ENCODE measurements around the gene UBAC2.
A peak's percentile ranks its signal among the peaks of the same experiment; 100 is the strongest.
"Not testable (repeated sequence)": the region's sequence is repeated elsewhere in the genome, so short reads cannot be mapped to it uniquely, and the experiment has no call there.

Gene UBAC2

DNA sequence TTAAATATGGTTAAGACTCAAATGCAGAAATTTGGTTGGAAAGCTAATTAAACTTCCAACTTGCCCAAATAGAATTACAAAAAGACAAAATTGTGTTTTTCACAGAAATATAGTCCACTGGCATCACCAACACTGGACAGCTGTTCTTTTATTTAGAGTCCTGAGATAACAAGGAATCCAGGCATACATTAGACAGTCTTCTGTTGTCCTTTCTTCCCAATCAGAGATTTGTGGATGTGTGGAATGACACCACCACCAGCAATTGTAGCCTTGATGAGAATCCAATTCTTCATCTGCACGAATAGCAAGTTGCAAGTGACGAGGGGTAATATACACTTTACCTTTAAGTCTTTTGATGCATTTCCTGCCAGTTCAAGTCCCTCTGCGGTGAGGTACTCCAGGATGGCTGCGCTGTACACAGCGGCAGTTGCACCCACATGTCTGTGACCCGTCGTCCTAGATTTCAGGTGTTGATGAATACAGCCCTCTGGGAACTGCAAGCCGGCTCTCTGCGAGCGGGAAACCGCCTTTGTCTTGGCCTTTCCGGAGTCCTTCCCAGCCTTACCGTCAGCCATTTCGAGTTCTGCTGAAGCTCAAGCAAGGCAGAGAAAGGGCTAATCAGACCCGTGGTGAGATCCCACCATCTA lies 14.7 kb downstream of the UBAC2 start:
- DNase-seq = peak; percentile 32

DNA sequence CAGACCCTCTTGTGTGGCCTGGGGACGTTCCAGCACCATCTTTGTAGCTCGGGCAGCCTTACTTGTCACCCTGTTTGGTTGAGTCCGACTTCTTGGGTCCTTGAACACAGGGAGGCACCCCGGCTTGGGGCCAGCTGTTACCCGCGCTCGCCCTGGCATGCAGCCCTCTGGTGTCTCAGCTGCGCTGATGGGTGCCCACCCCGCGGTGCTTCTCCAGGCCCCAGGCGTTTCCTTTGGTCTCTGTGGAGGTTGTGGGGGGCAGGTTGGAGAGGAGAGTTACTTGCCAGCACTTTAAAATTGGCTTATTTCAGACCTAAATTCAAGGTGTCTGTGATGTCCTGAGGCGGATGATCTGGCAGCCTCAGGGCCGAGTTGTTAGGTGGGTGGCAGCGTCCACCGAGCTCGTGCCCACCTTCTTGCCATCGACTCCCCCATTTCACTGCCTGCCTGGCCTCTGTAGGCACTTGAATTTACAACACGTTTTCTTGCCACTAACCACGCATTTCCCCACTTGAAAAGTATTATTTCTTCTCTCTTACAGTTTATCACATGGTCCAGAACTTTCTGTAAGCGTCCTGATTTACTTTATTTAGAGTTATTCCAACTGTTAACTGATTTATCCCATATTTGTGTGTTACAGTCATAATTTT lies 16.9 kb downstream of the UBAC2 start:
- no peak for DNase-seq

DNA sequence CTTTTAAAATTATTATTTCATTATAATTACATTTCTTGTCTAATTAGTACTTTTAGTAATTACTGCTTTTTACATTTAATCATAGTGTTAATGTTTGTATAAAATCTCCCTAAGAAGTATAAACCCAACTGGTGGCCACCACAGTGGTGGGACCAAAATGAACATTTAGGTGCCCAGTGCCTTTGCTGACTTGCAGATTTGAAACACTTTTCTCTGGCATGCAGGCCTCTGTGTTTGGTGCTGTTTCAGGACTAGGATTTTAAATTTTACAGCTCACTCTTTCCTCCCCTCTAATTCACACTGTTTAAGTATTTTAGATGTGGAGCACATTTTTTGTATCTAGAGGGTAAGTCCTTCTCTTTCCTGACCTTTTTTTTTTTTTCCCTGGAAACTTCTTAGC lies 17.5 kb downstream of the UBAC2 start:
- DNase-seq = no peak

DNA sequence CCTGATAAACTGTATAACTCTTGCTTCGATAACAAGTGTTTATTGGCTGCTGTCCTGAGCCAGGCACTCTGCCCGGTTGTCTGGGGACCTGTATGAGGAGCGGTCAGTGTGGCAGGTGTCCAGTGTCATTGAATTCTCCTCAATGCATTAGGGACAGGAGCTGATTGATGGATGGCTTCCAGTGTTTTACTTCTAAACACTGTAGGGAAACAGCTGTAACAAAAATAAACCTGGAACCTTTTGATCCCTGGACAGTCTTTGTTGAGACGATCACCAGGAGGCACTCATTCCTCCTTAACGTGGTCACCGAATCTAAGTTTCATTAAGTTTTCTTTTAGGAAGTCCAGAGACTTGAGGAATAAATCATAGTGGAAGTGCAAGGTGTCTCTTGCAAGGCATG lies 17.9 kb downstream of the UBAC2 start:
- DNase-seq = no peak

DNA sequence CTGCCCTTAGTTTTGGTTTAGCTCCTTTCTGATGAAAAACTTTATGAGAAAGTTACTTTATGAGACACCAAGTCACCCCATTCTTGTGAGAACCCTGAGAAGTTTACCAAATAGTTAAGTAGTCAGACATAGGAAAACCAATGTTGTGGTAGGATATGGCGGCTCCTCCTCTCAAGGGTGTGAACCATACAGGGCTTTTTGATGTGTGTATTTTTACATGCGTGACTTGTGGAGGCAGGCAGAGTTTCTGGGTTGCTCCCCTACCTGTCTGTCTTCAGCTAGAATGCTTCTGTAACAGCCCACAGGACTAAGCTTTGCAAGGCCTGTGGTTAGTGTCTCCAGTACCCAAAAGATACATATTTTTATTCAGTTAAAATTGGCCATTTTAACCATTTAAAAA lies 18.3 kb downstream of the UBAC2 start:
- DNase-seq = peak; percentile 39

DNA sequence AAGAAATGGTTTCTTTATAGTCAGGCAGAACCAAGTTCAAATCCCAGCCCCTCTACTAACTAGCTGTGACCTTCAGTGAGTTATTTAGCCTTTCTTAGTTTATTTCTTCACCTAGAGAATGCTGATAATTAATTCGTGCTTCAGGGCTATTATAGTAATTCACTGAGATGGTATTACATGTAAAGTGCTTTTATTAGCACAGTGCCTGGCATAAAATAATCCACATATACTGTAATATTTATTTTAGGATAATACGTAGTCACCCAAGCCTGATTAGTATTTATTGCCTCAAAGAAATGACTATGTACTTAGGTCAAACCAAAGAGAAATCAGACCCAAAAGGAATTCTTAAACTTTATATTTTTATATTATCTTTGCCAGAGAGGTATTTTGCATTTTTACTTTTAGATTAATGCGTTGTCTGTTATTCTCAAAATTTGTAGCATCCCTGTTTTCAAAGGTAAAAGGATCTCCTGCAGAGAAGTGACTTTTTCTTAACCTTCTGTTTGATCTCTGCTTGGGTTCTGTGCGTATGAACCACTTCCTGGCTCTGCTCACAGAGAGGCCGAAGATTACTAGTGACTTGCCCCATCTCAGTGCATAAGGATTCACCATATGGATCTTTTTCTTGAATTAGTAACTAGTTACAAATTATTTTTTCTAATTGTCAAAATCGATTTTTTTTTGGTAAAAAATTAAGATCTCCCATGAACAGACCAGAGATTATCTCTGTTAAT lies 19.7 kb downstream of the UBAC2 start:
- peak; percentile 12 for DNase-seq

DNA sequence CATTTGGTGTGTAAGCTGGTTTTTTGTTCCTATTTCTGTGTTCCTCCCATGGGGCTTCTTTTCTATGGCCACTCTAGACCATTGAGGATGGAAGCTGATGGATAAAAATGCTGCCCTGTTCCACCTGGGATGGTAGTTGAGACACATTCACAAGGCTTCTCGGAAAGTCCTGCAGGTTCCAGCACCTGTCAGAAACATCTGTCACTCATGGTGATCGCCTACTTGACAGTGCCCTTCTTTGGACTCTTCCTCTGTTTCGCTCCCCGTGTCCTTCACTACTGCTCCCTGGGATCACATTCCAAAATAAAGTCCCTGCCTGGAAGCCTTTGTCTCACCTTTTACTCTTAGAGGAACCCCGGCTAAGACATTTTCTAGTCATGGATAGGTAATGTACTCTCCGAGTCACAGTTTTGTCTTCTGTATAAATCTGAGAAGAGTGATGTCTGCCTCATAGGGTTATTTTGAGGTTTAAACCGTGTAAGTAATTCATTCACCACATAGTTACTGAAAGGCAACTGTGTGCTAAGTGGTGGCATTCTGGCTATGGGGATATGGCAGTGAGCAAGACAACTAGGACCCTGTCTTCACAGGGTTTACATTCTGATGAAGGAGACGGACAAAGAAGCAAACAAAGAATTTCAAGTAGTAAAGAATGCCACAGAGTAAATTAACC lies 21.0 kb downstream of the UBAC2 start:
- DNase-seq = no peak

DNA sequence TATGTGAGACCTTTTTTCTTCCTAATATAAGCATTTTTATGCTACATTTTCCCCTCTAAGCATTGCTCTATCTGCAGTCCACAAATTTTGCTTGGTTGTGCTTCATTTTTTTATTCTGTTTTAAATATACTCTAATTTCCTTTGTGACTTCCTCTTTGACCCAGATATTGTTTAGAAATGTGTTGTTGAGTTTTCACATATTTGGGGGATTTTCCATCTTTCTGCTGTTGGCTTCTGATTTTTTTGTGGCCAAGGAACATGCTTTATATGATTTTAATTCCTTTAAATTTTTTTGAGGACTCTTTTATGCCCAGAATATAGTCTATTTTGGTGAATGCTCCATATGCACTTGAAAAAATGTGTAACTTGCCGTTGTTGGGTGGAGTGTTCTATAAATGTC lies 22.9 kb downstream of the UBAC2 start:
- DNase-seq = no peak

DNA sequence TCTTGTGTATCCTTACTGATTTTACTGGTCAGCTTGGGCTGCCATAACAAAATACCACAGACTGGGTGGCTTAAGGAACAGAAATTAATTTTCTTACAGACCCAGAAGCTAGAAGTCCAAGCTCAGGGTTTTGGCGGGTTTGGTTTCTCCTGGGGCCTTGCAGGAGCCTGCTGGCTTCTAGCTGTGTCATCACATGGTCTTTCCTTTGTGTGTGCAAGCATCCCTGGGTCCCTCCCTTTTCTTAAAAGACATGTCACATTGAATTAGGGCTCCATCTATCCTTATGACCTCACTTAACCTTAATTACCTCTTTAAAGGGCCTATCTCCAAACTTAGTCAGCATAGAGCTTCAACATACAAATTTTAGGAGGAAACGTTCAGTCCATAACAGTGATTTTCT lies 23.4 kb downstream of the UBAC2 start:
- no peak for DNase-seq

DNA sequence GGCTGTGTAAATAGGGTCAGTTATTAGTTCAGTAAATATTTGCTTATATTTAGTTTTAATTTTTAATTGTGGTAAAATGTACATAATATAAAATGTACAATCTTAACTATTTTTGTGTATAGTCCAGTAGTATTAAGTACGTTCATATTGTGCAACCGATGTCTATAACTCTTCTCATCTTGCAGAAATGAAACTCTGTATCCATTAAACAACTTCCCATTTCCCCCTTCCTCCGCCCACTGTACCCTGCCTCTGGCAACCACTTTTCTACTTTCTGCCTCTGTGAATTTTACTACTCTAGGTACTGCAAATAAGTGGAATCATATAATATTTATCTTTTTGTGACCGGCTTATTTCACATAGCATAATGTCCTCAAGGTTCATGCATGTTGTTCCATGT lies 24.4 kb downstream of the UBAC2 start:
- DNase-seq = no peak

DNA sequence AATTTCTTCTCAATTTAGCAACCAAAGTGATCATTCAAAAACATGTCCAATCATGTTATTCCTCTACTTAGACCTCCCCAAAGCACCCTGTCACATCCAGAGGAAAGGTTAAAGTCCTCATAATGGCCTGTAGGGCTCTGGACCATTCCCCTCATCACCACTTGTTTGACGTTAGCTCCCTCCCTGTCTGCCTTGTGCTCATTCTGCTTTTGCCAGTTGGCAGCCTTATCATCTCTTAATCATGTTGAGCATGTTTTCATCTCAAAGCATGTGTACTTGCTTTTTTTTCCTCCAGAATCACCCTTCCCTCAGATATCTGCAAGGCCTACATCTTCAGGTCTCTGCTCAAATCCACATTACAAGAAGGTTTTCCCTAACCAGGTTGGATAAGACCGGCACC lies 25.9 kb downstream of the UBAC2 start:
- no peak for DNase-seq

DNA sequence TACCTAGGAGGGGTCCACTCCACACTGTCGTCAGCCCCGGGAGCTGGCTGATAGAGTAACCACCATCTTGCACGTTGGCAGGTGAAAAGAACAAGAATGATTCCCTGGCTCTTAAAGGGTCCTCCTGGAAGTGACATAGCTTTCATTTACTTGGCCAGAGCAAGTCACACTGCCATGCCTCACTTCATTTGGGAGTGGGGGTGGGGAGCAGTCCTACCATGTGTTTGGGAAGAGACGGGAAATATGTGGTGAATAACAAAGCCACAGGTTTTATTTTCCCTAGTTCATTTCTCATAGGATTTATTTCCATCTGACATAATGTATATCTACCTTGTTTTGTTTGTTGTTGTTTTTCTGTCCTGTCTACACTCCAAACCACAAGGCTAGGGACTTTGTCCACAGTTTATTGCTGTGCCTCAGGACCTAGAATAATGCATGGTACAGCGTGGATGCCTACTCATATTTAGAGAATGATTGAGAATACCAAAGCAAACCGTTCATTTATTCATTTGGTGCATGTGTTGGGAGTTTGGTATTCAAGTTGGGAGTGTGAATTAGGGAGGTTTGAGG lies 26.8 kb downstream of the UBAC2 start:
- no peak for DNase-seq

DNA sequence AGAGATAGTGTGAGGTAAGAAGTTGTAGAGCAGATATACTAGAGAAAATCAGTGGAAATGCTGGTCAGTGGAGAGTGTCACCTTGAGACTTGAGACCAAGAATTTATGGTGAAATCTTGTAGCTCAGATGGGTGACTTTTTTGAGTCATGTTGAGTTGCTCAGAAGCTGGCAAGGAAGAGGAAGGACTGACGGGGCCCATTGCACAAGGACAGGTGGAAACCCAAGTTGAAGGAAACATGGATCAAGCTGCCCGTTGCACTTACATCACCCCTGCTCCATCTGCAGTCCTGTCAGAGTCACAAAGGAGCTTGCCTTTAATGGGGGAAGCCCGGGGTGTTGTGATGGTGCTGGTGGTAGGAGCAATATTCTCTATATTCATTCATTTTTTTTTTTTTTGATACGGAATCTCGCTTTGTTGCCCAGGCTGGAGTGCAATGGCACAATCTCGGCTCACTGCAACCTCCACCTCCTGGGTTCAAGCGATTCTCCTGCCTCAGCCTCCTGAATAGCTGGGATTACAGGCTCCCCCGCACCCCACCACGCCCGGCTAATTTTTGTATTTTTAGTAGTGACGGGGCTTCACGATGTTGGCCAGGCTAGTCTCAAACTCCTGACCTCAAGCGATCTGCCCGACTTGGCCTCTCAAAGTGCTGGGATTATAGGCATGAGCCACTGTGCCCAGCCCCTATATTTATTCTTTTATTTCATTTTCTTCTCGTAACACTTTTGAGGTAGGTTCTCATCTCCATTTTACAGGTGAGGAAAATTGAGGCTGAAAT lies 27.4 kb downstream of the UBAC2 start:
- DNase-seq = no peak

DNA sequence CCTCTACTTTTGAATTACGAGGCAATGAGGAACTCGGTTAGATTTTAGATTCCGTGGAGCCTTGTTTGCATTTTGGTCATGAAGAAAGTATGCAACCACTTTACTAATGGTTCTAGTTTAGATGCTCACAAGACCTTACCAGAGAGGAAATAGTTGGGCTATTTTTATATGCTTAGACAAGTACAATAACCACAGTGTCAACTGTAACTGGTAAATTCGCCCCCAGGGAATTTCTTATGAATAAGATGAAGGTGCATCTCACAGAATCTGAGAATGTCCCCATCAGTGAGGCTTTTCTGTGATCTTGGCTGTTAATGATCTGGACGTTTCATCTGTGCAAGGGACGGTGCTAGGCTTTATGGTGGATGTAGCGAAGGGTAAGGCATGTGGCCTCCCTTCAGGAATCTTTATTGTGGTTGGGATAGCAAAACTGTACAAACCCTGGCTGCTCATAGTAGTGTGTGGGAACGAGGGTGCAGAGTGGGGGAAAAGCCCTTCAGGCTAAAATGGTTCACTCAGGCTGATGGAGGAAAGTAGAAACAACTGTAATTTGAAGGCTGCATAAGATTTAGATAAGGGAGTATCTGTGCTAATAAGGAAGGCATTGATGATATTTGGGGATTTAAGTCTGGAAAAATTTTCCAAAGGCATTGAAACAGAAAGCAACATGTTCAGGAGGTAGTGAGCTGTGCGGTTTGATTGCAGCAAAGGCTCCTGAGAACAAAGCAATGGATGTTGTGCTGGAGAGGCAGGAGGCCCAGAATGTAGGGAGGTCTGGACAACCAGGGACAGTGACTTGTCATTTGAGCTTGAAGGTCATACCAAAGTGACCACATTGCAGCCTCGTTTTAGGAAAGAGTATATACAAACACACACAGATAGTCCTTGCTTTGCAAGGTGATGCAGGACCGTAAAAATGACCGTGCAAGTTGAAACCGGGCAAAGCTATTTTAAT lies 28.4 kb downstream of the UBAC2 start:
- DNase-seq = no peak

DNA sequence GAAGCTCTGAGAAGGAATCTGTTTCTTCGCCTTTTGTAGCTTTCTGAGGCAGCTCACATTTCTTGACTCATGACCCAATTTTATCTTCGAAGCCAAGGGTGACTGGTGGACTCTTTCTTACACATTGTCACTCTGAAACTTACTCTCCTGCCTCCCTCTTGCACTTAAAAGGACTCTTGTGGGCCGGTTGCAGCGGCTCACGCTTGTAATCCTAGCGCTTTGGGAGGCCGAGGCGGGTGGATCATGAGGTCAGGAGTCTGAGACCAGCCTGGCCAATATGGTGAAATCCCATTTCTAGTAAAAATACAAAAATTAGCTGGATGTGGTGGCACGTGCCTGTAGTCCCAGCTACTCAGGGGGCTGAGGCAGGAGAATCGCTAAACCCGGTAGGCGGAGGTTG lies 29.9 kb downstream of the UBAC2 start:
- not testable (repeated sequence) for DNase-seq

DNA sequence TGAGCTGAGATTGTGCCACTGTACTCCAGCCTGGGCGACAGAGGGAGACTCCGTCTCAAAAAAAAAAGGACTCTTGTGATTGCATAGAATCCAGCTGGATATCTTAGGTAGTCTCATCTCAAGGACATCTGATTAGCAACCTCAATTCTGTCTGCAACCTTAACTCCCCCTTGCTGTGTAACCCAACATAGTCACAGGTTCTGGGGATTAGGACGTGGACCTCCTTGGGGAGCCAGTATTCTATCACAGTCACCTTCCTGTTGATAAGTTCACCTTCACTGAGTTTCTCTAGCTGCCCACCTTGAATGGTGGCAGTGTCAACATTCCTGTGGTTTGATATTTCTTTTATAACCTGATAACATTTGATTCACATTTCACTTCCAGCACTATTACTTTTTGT lies 30.3 kb downstream of the UBAC2 start:
- no peak for DNase-seq

DNA sequence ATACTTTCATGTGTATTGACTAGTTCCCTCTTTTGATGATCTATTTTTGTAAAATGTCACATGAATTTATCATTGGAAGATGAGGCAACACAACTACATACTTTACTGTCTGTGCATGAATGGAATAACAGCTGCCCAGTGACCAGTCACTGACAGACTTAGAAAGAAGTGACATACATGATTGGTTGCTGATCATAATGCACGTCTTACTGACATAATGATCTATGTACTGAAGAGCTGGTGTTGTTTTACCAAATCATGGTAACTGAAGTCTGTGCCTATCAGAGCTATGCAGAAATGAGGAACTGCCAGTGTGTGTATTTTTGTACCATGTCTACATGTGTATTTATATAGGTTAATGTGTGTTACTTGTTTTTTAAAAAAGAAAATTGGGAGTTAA lies 31.1 kb downstream of the UBAC2 start:
- no peak for DNase-seq

DNA sequence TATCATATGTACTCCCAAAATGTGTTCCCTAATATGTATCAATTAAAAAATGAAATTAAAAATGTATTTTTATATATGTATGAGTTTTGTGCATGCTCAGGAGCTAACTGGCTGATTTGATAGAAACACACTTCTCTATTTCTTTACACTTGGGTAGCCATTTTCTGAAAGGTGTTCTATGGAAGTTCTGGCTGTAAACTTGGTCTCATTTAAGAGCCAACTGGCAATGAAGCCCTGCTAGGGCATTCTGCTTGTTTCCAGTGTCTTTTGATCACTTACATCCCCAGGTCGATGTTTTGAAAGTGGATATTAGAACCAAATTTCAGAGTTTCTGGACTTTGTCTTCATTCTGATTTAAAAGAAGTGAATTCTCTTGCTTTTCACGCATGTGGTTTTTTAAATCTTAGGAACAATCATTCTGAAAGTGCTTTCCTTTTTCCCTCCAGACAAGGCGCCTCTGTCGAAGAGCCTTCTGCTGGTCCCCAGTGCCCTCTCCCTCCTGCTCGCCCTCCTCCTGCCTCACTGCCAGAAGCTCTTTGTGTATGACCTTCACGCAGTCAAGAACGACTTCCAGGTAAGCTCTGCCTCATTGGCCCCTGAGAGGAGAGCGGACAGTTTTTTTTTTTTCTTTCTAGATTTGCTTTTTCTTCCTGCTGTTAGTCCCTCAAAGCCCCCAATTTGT lies 37.5 kb downstream of the UBAC2 start:
- DNase-seq = no peak

DNA sequence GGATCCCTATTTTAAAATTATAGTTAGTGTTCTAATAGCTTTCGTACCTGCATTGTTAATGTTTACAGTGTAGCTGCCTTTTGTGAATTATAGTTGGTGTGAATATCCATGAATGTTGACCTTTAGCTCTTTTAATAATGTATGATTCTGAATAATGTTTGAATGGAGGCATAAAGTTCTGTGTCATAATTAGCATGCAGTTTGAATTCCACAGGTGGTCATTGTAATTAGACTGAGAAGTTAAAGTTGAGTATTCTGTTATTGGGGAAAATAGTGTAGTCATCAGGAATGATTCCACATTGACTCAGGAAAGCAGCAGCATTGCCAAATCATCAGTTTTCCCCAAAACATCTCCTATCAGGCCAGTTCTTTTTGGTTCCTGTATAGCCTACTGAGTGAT lies 45.4 kb downstream of the UBAC2 start:
- no peak for DNase-seq

DNA sequence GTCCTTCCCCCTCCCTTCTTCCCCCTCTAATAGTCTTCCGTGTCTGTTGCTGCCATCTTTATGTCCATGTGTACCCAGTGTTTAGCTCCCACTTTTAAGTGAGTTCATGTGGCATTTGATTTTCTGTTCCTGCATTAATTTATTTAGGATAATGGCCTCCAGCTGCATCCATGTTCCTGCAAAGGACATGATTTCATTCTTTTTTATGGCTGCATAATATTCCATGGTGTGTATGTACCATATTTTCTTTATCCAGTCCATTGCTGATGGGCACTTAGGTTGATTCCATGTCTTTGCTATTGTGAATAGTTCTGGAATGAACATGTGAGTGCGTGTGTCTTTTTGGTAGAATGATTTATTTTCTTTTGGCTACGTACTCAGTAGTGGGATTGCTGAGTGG lies 48.5 kb downstream of the UBAC2 start:
- not testable (repeated sequence) for DNase-seq

DNA sequence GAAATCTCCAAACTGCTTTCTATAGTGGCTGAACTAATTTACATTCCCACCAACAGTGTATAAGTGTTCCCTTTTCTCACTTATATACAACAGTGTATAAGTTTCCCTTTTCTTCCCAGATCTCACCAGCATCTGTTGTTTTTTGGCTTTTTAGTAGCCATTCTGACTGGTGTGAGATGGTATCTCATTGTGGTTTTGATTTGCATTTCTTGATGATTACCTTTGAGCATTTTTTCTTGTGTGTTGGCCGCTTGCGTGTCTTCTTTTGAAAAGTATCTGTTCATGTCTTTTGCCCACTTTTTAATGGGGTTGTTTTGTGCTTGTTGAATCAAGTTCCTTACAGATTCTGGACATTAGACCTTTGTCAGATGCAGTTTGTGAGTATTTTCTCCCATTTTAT lies 49.0 kb downstream of the UBAC2 start:
- DNase-seq = not testable (repeated sequence)
